22Rv1 (cell line): ENCODE measurements around the gene FILIP1L.

Source experiments
- CTCF ChIP-seq: fragments of 450-650 bp; IDR thresholded peaks from 2 replicates; pipeline ENCODE4 v1.5.1; 2017; ENCODE audit warnings: mild to moderate bottlenecking
- ZFX ChIP-seq: fragments of 450-650 bp; IDR thresholded peaks from 2 replicates; pipeline ENCODE4 v1.6.1; 2017; ENCODE audit warnings: antibody characterized with exemption, borderline replicate concordance

GRCh38 chr3:100104817-100105413 is 9.4 kb downstream of the FILIP1L start:
- TF ChIP-seq CTCF, result no peak
- no peak for TF ChIP-seq ZFX
